T follicular helper cell (primary cell): Measurements from ENCODE around the gene INSRR.
A peak's percentile ranks its signal among the peaks of the same experiment; 100 is the strongest.

Source experiments
- DNase-seq: peaks from one replicate; pipeline ENCODE4 v3.0.0-alpha.2; 2020; ENCODE audit warnings: low read depth

Gene INSRR

GRCh38 chr1:156851779-156852417, 7.0 kb downstream of the INSRR start:
- DNase-seq = no peak

- DNase-seq = no peak
Measured at GRCh38 chr1:156849151-156849496, 9.8 kb downstream of the INSRR start.

GRCh38 chr1:156848461-156849150, 10.3 kb downstream of the INSRR start:
- peak; percentile 55 for DNase-seq

GRCh38 chr1:156847591-156848460, 11.1 kb downstream of the INSRR start:
- DNase-seq = no peak

- no peak for DNase-seq
Measured at GRCh38 chr1:156846643-156847042, 12.3 kb downstream of the INSRR start.

- no peak for DNase-seq
Measured at GRCh38 chr1:156845953-156846545, 12.9 kb downstream of the INSRR start.

GRCh38 chr1:156845055-156845952, 13.6 kb downstream of the INSRR start:
- peak; percentile 26 for DNase-seq

- no peak for DNase-seq
Measured at GRCh38 chr1:156844638-156845037, 14.3 kb downstream of the INSRR start.

GRCh38 chr1:156844102-156844501, 14.8 kb downstream of the INSRR start:
- no peak for DNase-seq

- DNase-seq = no peak
Measured at GRCh38 chr1:156842618-156843300, 16.2 kb downstream of the INSRR start.

- no peak for DNase-seq
Measured at GRCh38 chr1:156841295-156841855, 17.5 kb downstream of the INSRR start.

- DNase-seq = no peak
Measured at GRCh38 chr1:156840898-156841279, 18.0 kb downstream of the INSRR start.

- no peak for DNase-seq
Measured at GRCh38 chr1:156840186-156840897, 18.6 kb downstream of the INSRR start.

- DNase-seq = no peak
Measured at GRCh38 chr1:156839426-156840109, 19.3 kb downstream of the INSRR start.

GRCh38 chr1:156838972-156839371, 19.9 kb downstream of the INSRR start:
- no peak for DNase-seq

- DNase-seq = no peak
Measured at GRCh38 chr1:156836892-156837291, 22.0 kb downstream of the INSRR start.

GRCh38 chr1:156836041-156836654, 22.8 kb downstream of the INSRR start:
- DNase-seq = no peak

GRCh38 chr1:156834322-156834721, 24.6 kb downstream of the INSRR start:
- no peak for DNase-seq

GRCh38 chr1:156833603-156834002, 25.3 kb downstream of the INSRR start:
- DNase-seq = no peak
